Esophagus squamous epithelium (tissue), 4 donors: ENCODE data around the gene ITSN2.

Experiments used
- CTCF ChIP-seq, 6 experiments: fragments of 450-650 bp in 4 of 6; fragments of 200-600 bp in 2 of 6; sonication (generic) in 2 of 6; IDR thresholded peaks; one replicate each; pipeline ENCODE4 v1.5.1; 2016 to 2019; ENCODE audit warnings: antibody characterized with exemption in 6 of 6, mild to moderate bottlenecking in 4 of 6, moderate library complexity in 4 of 6
- POLR2A ChIP-seq, 4 donors: fragments of 450-650 bp; IDR thresholded peaks; one replicate each; pipeline ENCODE4 v1.6.1; 2017; ENCODE audit warnings: antibody characterized with exemption in 4 of 4, mild to moderate bottlenecking in 4 of 4, moderate library complexity in 3 of 4

GRCh38 chr2:24269265-24269664 is 91.1 kb downstream of the ITSN2 start:
- TF ChIP-seq CTCF (IDR thresholded peaks at IDR 0.05) (no peak), POLR2A (IDR thresholded peaks at IDR 0.05) (no peak)
